Measurements from ENCODE around the gene UNC13A. TPM values are rescaled to one million over a fixed set of nuclear protein-coding genes. Genes with fewer than 3 reads are reported as not detected.

UNC13A gene
- total and polyA plus RNA-seq, 2 of the 8 experiments (the other 6 are each of a cell fraction or from before 2014, with no cell fraction given) = 13.1 to 47.6 TPM

GRCh38 chr19:17555480-17555928 is 132.7 kb downstream of the UNC13A start, which contains the start of gene COLGALT1 (continued):
- no peak for TF ChIP-seq PHF8 (conservative IDR thresholded peaks at IDR 0.05; ENCODE audit: low read depth, low read length)
- no peak for TF ChIP-seq NANOG (IDR thresholded peaks at IDR 0.05; ENCODE audit: insufficient read depth, low read depth, low read length, poor library complexity, severe bottlenecking)
- TF ChIP-seq JUN (IDR thresholded peaks at IDR 0.05; ENCODE audit: low read depth, low read length) = no peak; the same call in 1 of the 2 replicates
- TF ChIP-seq MAFK (IDR thresholded peaks at IDR 0.05; ENCODE audit: low read depth, low read length) = no peak
- TF ChIP-seq BRCA1 (IDR thresholded peaks at IDR 0.05; ENCODE audit: low read depth, low read length) = no peak
- no peak for TF ChIP-seq SAP30 (IDR thresholded peaks at IDR 0.05; ENCODE audit: insufficient read depth, insufficient replicate concordance, low read length)
- TF ChIP-seq TAF1 (IDR thresholded peaks at IDR 0.05; ENCODE audit: low read depth, low read length) = no peak; the same call in 1 of the 2 replicates
- peak; percentile 90 for TF ChIP-seq JUND (IDR thresholded peaks at IDR 0.05; ENCODE audit: low read length)
- no peak for TF ChIP-seq NRF1 (IDR thresholded peaks at IDR 0.05; ENCODE audit: low read depth, low read length)
- no peak for TF ChIP-seq USF2 (IDR thresholded peaks at IDR 0.05; ENCODE audit: low read length)
- no peak for TF ChIP-seq HDAC2 (IDR thresholded peaks at IDR 0.05; ENCODE audit: borderline replicate concordance in 1 of 2, low read depth in 2 of 2, low read length in 2 of 2)
- TF ChIP-seq SUZ12 (IDR thresholded peaks at IDR 0.05; ENCODE audit: low read length) = no peak
- TF ChIP-seq CTCF (IDR thresholded peaks at IDR 0.05; ENCODE audit: control extremely low read depth in 1 of 3, insufficient read depth in 1 of 3, low read depth in 1 of 3, low read length in 3 of 3) = no peak
- no peak for TF ChIP-seq SP4 (IDR thresholded peaks at IDR 0.05; ENCODE audit: low read length)
- no peak for TF ChIP-seq ASH2L (IDR thresholded peaks at IDR 0.05; ENCODE audit: low read length)
- TF ChIP-seq SIX5 (IDR thresholded peaks at IDR 0.05; ENCODE audit: low read depth, low read length) = no peak
